HG03066 (cell line): ENCODE measurements around the gene HS6ST2.

Experiments
- ATAC-seq: cut with Tn5 transposase; IDR thresholded peaks from one replicate; pipeline ENCODE4 v1.9.1; 2021; ENCODE audit warnings: low read depth; ENCODE audit not compliant: unreplicated experiment

HS6ST2 gene

DNA sequence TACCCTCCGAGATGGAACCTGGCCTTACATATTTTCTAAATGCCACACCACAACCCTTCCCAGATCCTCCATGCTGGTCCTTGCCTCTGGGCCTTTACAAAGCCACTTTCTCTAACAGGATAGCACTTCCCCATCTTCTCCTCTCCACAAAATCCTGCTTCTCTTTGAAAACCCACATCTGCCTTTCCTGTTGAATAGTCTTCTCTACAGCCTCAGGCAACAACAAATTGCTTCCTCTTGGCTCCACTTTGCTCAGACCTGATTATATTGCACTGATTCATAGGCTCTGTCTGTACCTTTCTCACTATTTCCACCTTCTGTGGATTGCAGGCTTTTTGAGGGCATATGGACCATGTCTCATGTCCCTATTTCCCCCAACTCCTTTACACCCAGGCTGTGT, 265.9 kb downstream of the HS6ST2 start:
- ATAC-seq = no peak

DNA sequence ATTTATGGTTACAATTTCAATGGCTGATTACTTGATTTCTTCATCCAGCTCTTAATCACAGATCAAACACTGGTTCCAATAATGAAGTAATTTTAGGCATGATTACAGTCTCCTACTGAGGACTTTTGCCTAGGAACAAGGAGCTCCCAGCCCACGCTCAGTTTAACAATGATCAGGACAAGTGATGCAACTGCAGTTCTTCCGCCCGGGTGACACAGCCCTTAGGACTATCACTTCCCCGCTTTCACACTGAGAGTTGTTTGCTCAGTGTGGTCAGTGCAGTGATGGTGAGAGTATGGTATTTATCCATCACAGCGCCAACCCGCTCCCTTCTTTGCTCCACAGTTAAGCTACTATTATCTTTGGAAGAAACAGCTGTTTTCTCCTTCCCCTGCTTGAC, 266.4 kb downstream of the HS6ST2 start:
- no peak for ATAC-seq

DNA sequence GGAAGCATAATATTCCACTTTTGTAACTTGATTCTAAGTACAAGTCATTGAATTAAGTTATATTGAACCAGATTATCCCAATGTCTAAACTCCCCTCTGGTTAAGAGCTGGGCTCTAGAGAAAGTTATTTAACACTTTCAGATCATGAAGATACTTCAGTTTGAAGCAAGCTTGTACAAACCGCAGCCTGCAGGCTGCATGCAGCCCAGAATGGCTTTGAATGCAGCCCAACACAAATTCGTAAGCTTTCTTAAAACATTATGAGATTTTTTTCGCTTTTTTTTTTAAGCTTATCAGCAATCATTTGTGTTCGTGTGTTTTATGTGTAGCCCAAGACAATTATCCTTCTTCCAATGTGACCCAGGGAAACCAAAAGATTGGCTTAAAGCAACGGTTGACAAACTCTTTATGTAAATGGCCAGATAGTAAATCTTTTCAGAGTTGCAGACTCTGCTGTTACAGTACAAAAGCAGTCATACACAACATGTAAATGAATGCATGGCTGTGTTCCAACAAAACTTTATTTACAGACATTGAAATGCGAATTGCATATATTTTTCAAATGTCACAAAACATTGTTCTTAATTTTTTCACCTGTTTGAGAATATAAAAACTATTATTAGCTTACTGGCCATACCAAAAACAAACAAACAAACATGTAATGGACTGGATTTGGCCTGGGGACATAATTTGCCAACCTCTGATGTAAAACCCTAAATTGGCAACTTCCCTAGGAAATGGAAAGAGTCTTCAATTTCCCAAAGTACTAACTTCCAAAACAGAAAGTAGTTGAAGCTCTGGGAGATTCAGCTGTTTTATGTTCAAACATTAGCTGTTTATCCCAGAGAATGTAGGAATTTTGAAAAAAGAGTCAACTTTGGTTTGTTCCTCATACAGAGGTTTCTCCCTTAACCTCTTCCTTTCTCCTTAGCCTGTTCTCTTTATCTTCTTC, 268.5 kb downstream of the HS6ST2 start:
- no peak for ATAC-seq

DNA sequence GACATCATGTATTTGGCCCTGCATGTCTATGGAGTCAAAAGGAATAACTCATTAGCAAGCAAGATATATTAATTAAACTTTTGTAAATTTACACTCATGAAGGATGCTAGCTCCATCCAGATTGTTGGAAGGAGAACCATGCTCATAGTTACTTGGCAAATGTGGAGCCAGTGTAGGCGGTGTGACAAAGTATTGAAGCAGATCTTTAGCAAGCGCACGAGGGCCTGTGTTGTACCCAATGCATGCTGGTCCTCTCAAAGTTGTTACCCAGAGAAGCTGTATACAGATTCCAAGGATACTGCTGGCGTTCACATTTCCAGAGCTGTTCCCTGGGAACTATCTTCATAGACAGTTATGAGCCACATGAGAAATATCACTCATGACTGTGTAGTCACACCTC, 273.2 kb downstream of the HS6ST2 start:
- no peak for ATAC-seq

DNA sequence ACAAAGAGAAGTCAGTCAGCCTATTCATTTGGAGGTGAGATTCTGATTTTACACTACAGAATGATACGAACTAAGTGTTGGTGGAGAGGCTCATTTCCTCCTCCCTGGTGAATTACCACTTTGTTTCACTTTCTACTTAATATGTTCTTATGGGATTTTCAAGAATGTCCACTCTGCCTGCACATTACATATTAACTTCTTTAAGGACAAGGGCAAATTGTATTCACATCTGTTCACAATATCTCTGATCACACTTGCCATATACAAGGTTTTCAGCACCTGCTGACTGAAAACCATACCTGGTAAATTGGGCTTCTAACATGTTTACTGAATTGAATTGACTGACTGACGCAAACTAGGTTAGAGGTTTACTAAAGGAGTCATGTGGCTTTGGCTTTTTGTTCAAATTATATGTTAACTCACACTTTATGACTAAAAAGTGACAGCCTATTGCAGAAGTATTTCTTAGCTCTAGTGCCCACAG, 281.2 kb downstream of the HS6ST2 start:
- no peak for ATAC-seq

DNA sequence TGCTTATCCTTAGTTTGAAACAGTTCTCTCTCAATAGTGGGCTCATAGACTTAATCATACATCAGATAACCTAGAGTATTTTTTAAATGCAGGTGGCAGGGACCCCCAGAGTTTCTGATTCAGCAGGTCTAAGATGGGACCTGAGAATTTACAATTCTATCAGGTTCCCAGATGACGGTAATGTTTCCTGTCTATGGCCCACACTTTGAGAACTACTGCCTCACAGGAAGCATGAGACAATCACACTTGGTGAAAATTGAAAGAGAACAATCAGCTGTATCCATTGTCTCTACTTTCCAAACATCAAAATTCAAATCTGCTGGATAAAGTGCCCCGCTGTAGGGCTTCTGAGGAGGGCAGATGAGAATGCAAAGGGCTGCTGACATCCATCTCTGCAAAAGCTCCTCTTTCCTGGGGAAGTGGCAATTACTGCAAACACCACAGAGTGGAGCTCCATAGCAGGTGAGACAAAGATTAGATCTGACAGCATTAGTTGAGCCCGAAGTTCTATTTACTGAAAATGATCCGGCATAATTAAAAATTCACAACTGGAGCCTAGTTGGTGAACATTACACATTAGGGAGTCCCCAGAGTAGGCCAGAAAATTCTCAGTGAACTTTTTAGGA, 281.8 kb downstream of the HS6ST2 start:
- ATAC-seq = no peak

DNA sequence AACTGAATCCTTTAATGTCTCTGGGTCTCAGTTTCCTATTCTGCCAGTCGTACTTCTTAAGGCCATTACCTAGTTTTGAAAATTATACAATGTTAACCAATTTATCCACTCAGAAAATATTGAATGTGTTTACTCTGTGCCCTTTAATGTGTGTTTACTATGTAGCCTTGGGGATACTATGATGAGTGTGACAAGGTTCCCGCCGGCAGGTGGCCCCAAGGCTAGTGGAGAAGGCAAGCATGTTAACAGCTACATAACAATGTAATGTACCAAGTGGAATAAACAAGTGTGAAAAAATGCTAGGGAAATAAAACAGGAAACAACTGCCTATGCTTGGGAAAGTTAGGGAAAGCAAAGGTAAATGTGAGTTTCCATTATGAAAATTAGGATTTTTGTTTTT, 282.3 kb downstream of the HS6ST2 start:
- ATAC-seq = no peak

DNA sequence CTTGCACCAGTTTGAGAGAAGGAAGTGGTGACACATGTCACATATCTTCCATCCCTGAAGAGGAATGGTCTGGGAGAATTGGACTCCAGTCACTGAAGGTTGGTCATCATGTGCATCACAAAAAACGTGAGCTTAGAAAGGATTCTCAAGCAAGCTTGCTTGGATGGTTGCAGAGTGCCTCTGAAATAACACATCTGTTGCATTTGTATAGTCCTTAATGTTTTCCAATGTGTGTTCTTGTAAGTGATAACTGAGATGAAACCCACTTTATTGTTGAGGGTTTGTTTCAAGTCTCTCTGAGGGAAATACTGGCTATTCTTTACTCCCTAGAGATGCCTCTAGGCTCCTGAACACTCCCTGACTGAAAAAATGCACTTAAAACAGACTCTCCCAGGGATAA, 285.1 kb downstream of the HS6ST2 start:
- ATAC-seq = no peak

DNA sequence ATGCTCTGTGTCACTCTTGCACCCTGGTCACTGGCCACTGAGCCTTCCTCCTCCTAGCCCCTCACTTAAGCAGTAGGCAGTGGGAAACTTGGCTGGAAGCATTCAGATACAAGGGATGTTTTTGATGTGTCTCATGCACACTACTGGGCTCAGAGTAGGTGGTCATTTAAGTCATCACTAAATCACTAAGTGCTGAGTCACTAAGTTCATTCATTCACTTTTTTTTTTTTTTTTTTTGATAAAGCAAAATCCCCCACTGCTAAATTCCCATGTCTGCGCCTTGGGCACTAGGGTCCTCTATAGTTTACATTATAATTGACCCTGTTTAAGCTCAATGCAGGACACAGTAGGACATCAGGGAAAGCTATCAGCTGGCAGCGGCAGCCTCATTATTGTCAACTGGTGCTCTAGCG, 287.2 kb downstream of the HS6ST2 start:
- ATAC-seq = no peak

DNA sequence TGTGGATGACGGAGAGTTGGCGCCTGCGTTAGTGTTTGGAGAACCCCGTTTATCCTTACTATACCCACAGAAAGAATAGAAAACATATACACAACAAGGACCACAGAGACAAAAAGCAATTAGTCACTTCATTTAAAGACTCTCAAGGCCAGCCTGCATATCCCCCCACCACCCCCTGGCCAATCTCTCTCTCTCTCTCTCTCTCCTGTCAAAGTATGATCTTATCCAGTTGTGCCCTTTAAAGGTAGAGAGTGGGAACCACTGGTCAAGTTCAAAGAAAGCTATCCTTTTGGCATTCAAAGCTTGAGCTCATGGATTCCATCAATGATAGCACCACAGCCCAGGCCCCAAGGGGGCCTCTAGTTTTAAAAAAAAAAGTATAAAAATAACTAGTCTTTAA, 289.3 kb downstream of the HS6ST2 start:
- ATAC-seq = no peak

DNA sequence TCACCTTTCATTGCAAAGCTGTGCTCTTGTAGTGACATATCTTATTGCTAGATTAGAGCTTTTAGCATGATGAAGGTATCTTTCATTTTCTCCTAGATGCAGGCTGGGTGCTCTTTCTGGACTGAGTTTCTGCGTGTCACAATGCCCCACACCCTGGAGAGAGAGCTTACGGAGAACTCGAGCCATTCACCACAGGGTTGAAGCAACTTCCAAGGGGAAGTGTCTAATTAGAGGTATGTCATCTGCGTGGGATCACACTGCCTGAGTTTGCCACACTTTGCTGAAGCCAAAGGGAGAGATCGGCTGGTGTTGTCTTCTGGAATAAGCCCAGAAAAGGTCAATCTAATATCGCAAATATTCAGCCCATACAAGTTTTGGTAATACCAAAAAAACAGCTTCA, 290.3 kb downstream of the HS6ST2 start:
- no peak for ATAC-seq

DNA sequence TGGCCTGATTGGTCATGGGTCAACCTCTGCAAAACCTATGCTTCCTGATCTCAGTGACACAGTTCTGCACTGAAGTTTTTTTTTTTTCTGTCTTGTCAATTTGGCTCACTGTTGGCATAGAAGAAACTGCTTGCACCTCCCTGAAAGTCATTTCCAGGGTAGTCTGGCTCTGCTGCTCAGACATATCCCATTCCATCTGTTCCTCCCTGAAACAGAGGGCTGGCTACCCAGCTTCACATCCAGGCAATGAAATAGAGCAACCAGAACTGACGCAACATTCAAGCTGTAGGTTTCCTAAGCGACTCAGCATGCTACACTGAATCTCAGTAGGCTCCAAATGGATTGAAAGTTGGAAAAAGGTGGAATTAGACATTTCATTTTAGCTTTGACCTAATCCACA, 292.8 kb downstream of the HS6ST2 start:
- ATAC-seq = no peak

DNA sequence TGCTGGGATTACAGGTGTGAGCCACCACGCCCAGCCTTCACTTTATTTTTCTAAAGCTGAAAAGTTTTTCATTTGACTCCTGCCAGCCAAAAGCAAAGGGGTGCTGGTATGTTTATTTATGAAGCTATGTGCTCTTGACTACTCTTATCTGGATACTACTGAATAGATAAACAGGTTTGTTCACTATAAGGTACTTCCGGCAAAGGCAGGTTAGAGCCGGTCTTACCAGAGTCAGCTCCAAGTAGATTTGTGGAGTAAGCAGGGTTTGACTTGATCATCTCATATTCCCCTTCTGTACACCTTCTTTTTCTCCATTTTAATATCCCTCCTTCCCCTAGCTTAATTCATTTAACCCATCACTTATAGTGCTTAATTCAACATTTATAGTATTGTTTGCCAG, 294.2 kb downstream of the HS6ST2 start:
- no peak for ATAC-seq

DNA sequence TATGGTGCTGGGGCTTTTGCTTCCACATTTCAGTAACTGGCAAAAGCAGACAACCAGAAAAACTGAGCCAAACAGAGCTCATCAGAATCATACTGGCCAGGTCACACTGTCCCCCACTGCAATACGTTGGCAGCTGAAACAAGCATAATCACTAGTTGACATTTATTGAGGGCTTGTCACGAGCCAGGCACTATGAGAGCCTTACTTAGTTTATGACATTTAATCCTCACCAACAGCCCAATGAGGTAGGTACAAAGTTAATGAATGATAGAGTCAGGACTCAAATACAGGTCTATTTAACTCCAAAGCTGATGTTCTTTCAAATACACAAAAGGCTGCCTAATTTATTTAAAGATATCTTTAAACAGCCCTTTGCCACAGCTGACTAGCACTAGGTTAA, 295.6 kb downstream of the HS6ST2 start:
- ATAC-seq = no peak

DNA sequence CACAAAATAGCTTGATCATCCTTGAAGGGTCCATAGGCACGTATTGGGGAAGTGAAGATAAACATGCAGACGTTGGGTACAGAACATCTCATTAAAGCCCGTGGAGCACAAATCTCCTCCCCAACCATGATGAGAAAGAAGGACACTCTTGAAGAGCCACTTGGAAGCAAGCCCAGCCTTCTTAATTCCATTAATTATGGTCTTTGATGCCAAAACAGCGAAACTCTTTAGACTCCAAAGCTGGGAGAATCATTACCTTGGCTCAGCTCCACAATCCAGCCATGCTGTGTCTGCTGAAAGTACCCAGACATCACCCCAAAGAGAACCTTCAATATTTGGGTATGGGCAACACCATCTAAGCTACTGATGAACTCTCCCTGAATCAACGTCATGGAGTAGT, 300.6 kb downstream of the HS6ST2 start:
- no peak for ATAC-seq

DNA sequence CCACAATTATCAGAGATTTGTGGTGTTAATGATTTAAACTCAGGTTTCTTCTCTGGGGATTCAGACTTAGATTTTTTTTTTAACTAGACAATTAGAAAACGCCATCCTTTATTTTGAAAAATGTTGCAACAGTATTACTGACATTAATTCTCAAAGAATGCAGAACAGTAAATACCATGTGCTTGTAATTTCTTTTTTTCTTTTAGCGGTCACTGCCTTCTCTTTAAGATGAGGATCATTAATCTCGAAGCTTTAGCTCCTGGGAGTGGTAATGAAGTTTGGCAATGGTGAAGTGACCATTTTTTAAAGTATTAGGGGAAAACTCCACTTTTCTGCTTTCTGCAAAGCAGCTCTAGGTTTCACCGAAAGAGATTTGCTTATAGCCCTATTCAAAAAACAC, 305.6 kb downstream of the HS6ST2 start:
- no peak for ATAC-seq

DNA sequence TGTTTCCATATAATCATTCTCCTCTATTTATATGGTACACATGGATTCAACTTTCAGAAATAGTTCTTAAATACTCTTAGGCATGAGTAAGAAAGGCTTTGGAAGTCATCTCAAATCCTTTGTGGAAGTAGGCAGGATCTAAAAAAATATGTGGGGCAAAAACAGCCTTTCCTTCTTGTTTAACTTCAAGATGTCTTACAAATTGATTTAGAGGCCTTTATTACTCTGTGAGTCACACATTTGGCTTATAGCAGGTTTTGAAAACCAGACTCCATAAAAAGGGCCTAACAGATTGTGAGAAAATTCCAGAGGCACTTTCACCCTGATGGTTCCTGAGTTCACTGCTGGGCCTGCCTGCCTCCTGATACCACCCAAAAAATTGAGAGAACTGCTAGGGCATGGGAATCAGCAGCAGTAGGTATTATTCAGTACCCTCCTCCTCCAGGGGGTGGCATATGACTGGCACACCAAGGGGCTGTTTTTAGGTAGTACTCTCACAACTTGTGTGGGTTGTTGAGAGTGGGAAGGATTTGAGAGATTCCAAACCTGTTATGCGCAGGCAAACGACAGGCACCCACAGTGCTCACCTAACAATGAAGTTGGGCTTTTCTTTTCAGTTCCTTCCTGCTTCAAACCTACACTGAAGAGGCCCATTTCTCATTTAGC, 306.9 kb downstream of the HS6ST2 start:
- ATAC-seq = no peak

DNA sequence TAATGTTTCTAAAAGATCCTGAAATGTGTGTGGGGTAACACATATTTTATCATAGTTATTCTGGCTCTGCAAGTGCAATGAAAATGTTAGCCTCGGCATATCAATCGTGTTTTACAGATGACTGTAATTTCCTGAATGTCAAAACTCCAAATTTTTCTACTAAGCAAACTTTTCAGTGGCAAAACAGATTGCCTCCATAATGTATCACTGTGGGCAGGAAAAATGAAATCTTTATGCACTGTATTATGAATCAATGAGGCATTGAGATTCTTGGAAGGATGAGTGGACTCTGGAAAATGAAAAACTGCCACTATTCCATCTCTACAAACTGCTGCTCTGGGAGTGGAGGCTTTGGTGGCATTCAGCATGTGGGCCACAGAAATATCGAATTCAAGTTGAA, 309.5 kb downstream of the HS6ST2 start:
- ATAC-seq = no peak

DNA sequence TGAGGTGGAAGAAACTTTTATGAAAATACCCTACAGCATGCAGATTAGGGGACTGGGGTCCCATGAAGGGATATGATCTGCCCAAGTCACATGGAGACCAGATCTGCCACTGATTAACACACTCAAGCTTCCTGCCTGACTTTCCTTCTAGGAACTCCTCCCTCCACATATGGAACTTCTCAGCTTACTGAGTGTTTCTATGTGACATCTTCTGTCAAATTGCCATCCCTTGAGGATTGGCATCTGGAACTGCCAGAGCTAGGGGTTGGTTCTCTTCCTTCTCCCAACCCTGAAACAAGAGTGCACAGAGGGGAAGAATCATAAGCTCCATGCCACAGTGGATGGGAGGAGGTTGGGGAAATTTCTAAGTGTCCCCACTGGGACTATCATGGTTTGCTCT, 319.0 kb downstream of the HS6ST2 start:
- no peak for ATAC-seq

DNA sequence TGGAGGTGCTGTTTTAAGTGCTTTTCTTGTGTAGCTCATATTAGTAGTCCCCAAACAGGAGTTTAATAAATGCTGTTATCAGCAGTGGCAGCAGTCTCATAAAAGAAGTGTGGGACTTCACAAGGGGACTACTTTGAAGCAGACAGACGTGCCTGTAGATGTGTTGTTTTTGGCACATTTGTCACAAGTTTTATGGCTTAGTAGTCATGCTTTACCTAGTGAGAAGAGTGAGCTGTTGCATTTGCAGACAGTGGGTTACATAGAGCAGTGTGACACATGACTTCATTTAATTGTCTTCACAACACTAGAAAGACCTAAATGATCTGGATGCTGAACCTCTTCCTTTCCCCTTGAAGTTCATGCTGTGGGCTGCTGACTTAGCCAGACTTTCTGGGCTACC, 320.1 kb downstream of the HS6ST2 start:
- ATAC-seq = no peak

DNA sequence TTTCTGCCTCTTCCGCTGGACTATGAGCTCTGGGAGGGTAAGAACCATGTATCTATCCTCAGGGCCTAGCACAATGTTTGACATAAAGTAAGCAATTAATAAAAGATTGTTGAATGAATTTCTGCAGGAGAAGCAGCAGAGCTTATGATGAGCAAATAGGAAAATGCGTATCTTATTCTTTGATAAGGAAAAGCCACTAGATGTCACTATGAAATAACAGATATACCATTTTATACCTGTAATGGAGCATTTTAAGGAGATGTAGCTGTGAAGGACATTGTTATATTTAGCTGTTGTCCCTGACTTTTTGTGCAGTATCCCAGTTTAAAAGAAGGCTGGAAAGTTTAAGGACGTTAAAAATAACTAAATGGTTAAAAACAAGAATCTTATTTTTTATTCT, 322.3 kb downstream of the HS6ST2 start:
- no peak for ATAC-seq
